Measurements from ENCODE around the gene IL1RAPL2. TPM values are rescaled to one million over a fixed set of nuclear protein-coding genes. Genes with fewer than 3 reads are reported as not detected.

IL1RAPL2 gene
- polyA plus RNA-seq, 3 donors: not detected

- H3K4me3 Mint-ChIP-seq: no peak overlapping the region
- Histone ChIP-seq H3K4me2 (replicated peaks; ENCODE audit: extremely low read depth, low read length, poor library complexity, severe bottlenecking) (no peak overlapping the region), H3K27me3 (ENCODE audit: control insufficient read depth in 2 of 2, insufficient read depth in 2 of 2, low read length in 2 of 2) (no peaks in the 10 kb centered on the region), H4K20me1 (ENCODE audit: insufficient read depth, low read length) (no peaks in the 10 kb centered on the region), H3K9ac (ENCODE audit: insufficient read depth, low read length, poor library complexity, severe bottlenecking) (no peak overlapping the region), H2AFZ (ENCODE audit: insufficient read depth, low read depth, low read length, poor library complexity, severe bottlenecking) (no peak overlapping the region), H3K4me3 (replicated peaks in 1 of 3; ENCODE audit: low read depth in 2 of 3, low read length in 3 of 3) (no peak overlapping the region), H3K36me3 (replicated peaks in 1 of 2; ENCODE audit: control insufficient read depth in 1 of 2, insufficient read depth in 2 of 2, low read length in 2 of 2) (no peaks in the 10 kb centered on the region), H3K27ac (ENCODE audit: low read depth in 1 of 2, low read length in 2 of 2) (no peak overlapping the region), H3K79me2 (ENCODE audit: insufficient read depth, low read length) (no peaks in the 10 kb centered on the region), H3K4me1 (ENCODE audit: control insufficient read depth in 1 of 2, insufficient read depth in 2 of 2, low read length in 2 of 2) (no peaks in the 10 kb centered on the region), H3K9me3 (replicated peaks in 1 of 2; ENCODE audit: control insufficient read depth in 1 of 2, insufficient read depth in 1 of 2, low read length in 2 of 2) (peaks cover 8 to 18% of the 10 kb centered on the region in 2 donors)
- H3K4me1 Mint-ChIP-seq: no peaks in the 10 kb centered on the region
- TF ChIP-seq CTCF (IDR thresholded peaks at IDR 0.05): no peak
- H3K27ac Mint-ChIP-seq: no peak overlapping the region
- DNase-seq: no peak
- intact Hi-C loops (cut with micrococcal nuclease): no loop called here
- H3K36me3 Mint-ChIP-seq: no peaks in the 10 kb centered on the region
- peaks cover 0 to 1% (median 0%) of the 10 kb centered on the region in 3 donors for H3K27me3 Mint-ChIP-seq (ENCODE audit: low read depth in 3 of 3)
- peaks cover 4 to 25% (median 9%) of the 10 kb centered on the region in 7 donors for H3K9me3 Mint-ChIP-seq
Measured at GRCh38 chrX:104762641-104763040, 196.6 kb downstream of the IL1RAPL2 start.

GRCh38 chrX:104789784-104790183 is 223.8 kb downstream of the IL1RAPL2 start:
- no peak overlapping the region for H3K27ac Mint-ChIP-seq
- Histone ChIP-seq H3K4me3 (replicated peaks in 1 of 3; ENCODE audit: low read depth in 2 of 3, low read length in 3 of 3) (no peak overlapping the region), H3K4me2 (replicated peaks; ENCODE audit: extremely low read depth, low read length, poor library complexity, severe bottlenecking) (no peak overlapping the region), H3K27ac (ENCODE audit: low read depth in 1 of 2, low read length in 2 of 2) (no peak overlapping the region), H3K9ac (ENCODE audit: insufficient read depth, low read length, poor library complexity, severe bottlenecking) (no peak overlapping the region), H4K20me1 (ENCODE audit: insufficient read depth, low read length) (no peaks in the 10 kb centered on the region), H3K27me3 (ENCODE audit: control insufficient read depth in 2 of 2, insufficient read depth in 2 of 2, low read length in 2 of 2) (no peaks in the 10 kb centered on the region), H3K9me3 (replicated peaks in 1 of 2; ENCODE audit: control insufficient read depth in 1 of 2, insufficient read depth in 1 of 2, low read length in 2 of 2) (no peaks in the 10 kb centered on the region), H2AFZ (ENCODE audit: insufficient read depth, low read depth, low read length, poor library complexity, severe bottlenecking) (no peak overlapping the region), H3K79me2 (ENCODE audit: insufficient read depth, low read length) (no peaks in the 10 kb centered on the region), H3K36me3 (replicated peaks in 1 of 2; ENCODE audit: control insufficient read depth in 1 of 2, insufficient read depth in 2 of 2, low read length in 2 of 2) (no peaks in the 10 kb centered on the region), H3K4me1 (ENCODE audit: control insufficient read depth in 1 of 2, insufficient read depth in 2 of 2, low read length in 2 of 2) (no peaks in the 10 kb centered on the region)
- intact Hi-C loops (cut with micrococcal nuclease): no loop called here
- no peak for DNase-seq
- TF ChIP-seq CTCF (IDR thresholded peaks at IDR 0.05): no peak
- no peak overlapping the region for H3K4me3 Mint-ChIP-seq
- peaks cover 0 to 2% (median 0%) of the 10 kb centered on the region in 7 donors for H3K9me3 Mint-ChIP-seq
- H3K4me1 Mint-ChIP-seq: no peaks in the 10 kb centered on the region
- no peaks in the 10 kb centered on the region for H3K36me3 Mint-ChIP-seq
- no peaks in the 10 kb centered on the region for H3K27me3 Mint-ChIP-seq (ENCODE audit: low read depth in 3 of 3)
